Gastrocnemius medialis (tissue), 4 donors: ENCODE measurements around the gene MEF2C.

ENCODE experiments used
- POLR2A ChIP-seq, 2 donors: fragments of 450-650 bp; IDR thresholded peaks; one replicate each; pipeline ENCODE4 v1.6.1; 2017; ENCODE audit warnings: antibody characterized with exemption in 2 of 2, mild to moderate bottlenecking in 2 of 2, moderate library complexity in 2 of 2
- TF ChIP-seq, protein P1 (sequence below), 5 experiments: fragments of 450-650 bp in 3 of 5; fragments of 200-600 bp in 2 of 5; sonication (generic) in 2 of 5; IDR thresholded peaks in 4 of 5; conservative IDR thresholded peaks in 1 of 5; 1 replicate in 4 of 5; 2 replicates in 1 of 5; pipeline ENCODE4 v1.5.1; 2016 to 2019; ENCODE audit warnings: antibody characterized with exemption in 5 of 5, mild to moderate bottlenecking in 3 of 5, moderate library complexity in 3 of 5

DNA sequence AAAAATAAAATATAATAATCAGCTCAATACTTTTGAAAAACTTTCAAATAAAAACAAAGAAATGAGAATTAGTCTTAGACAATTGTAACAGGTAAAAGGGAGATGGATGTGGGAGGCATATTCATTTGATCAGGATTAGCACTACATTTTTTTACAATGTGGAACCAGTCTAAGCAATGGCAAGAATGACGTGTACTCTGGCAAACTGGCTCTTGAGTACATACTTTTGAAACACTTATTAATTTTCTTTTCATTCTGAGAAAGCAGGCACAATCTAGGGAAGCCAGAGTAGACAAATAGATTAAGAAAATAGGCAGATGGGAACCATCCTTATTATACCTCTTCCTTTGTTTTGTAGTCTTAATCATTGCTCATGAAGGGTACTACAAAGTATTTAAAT lies 79.7 kb downstream of the MEF2C start:
- TF ChIP-seq, protein P1, sequence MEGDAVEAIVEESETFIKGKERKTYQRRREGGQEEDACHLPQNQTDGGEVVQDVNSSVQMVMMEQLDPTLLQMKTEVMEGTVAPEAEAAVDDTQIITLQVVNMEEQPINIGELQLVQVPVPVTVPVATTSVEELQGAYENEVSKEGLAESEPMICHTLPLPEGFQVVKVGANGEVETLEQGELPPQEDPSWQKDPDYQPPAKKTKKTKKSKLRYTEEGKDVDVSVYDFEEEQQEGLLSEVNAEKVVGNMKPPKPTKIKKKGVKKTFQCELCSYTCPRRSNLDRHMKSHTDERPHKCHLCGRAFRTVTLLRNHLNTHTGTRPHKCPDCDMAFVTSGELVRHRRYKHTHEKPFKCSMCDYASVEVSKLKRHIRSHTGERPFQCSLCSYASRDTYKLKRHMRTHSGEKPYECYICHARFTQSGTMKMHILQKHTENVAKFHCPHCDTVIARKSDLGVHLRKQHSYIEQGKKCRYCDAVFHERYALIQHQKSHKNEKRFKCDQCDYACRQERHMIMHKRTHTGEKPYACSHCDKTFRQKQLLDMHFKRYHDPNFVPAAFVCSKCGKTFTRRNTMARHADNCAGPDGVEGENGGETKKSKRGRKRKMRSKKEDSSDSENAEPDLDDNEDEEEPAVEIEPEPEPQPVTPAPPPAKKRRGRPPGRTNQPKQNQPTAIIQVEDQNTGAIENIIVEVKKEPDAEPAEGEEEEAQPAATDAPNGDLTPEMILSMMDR (IDR thresholded peaks at IDR 0.05 in 4 of 5, conservative IDR thresholded peaks at IDR 0.05 in 1 of 5), result no peak
- TF ChIP-seq POLR2A (IDR thresholded peaks at IDR 0.05), result no peak
